DND-41 (cell line): Measurements from ENCODE around the gene PTPN1.
"Not testable (repeated sequence)": the region's sequence is repeated elsewhere in the genome, so short reads cannot be mapped to it uniquely, and the experiment has no call there.

Experiments used
- ATAC-seq: fragments of 200-7000 bp; cut with Tn5 transposase; 3 replicates; pipeline ENCODE4 v1.9.1; 2021; ENCODE audit warnings: low read depth; ENCODE audit not compliant: insufficient read depth
- DNase-seq: peaks from one replicate; pipeline ENCODE4 v3.0.0-alpha.2; 2020
- H2AFZ ChIP-seq: 2 replicates; pipeline ENCODE4 v1.6.0; 2012; ENCODE audit warnings: low read depth, low read length
- H3K27ac ChIP-seq: 2 replicates; pipeline ENCODE4 v1.5.1; 2012; ENCODE audit warnings: low read length, inconsistent platforms
- H3K27me3 ChIP-seq: fragments of 200-600 bp; sonication (generic); 2 replicates; pipeline ENCODE4 v1.6.0; 2012; ENCODE audit warnings: low read length, mild to moderate bottlenecking, inconsistent platforms; ENCODE audit not compliant: insufficient read depth, poor library complexity
- H3K36me3 ChIP-seq: 2 replicates; pipeline ENCODE4 v1.5.1; 2012; ENCODE audit warnings: low read length, inconsistent platforms; ENCODE audit not compliant: insufficient read depth
- H3K4me1 ChIP-seq: 2 replicates; pipeline ENCODE4 v1.5.1; 2012; ENCODE audit warnings: mild to moderate bottlenecking, low read length; ENCODE audit not compliant: insufficient read depth
- H3K4me2 ChIP-seq: 2 replicates; pipeline ENCODE4 v1.6.0; 2012; ENCODE audit warnings: mild to moderate bottlenecking, moderate library complexity, low read length, inconsistent platforms; ENCODE audit not compliant: insufficient read depth
- H3K4me3 ChIP-seq, 2 experiments: fragments of 200-600 bp in 1 of 2; shearing (Covaris generic) in 1 of 2; 2 replicates each; pipeline ENCODE4 v1.5.1; 2012 to 2016; ENCODE audit warnings: inconsistent platforms in 2 of 2, low read length in 2 of 2, mild to moderate bottlenecking in 2 of 2, low read depth in 1 of 2, moderate library complexity in 1 of 2
- H3K79me2 ChIP-seq: 2 replicates; pipeline ENCODE4 v1.6.0; 2012; ENCODE audit warnings: low read length, inconsistent platforms; ENCODE audit not compliant: insufficient read depth
- H3K9ac ChIP-seq: 2 replicates; pipeline ENCODE4 v1.6.0; 2012; ENCODE audit warnings: low read depth, mild to moderate bottlenecking, inconsistent platforms, low read length, moderate library complexity
- H3K9me3 ChIP-seq: 2 replicates; pipeline ENCODE4 v1.5.1; 2012; ENCODE audit warnings: low read length, moderate library complexity, mild to moderate bottlenecking, inconsistent platforms; ENCODE audit not compliant: insufficient read depth, severe bottlenecking
- H4K20me1 ChIP-seq: 2 replicates; pipeline ENCODE4 v1.6.0; 2012; ENCODE audit warnings: low read length; ENCODE audit not compliant: insufficient read depth
- CTCF ChIP-seq: IDR thresholded peaks from 2 replicates; pipeline ENCODE4 v1.5.1; 2012; ENCODE audit warnings: borderline replicate concordance, low read length, moderate library complexity, mild to moderate bottlenecking; ENCODE audit not compliant: poor library complexity, severe bottlenecking; ENCODE audit errors: extremely low read depth
- EZH2 ChIP-seq: IDR thresholded peaks from 3 replicates; pipeline ENCODE4 v1.6.1; 2012; ENCODE audit warnings: borderline replicate concordance, low read depth, mild to moderate bottlenecking, moderate library complexity, low read length, inconsistent platforms; ENCODE audit not compliant: severe bottlenecking

The PTPN1 gene

GRCh38 chr20:50538276-50538675, 28.1 kb downstream of the PTPN1 start:
- Histone ChIP-seq H3K36me3 (0 out of 2 replicates have a peak, but pooled peaks cover 4% of the 10 kb centered on the region), H4K20me1 (peaks cover 67% of the 10 kb centered on the region), H3K4me1 (no peaks in the 10 kb centered on the region), H3K9ac (no peak overlapping the region), H3K79me2 (peaks cover 90% of the 10 kb centered on the region), H3K27ac (no peak overlapping the region), H3K4me3 (no peak overlapping the region), H3K27me3 (no peaks in the 10 kb centered on the region), H2AFZ (no peak overlapping the region), H3K4me2 (no peak overlapping the region), H3K9me3 (no peaks in the 10 kb centered on the region)
- DNase-seq (no peak), ATAC-seq (no peak)
- TF ChIP-seq CTCF (no peak), EZH2 (no peak)

- not testable (repeated sequence) for H3K4me2 ChIP-seq, DNase-seq, H3K27me3 ChIP-seq, H3K9ac ChIP-seq, H3K4me1 ChIP-seq, ATAC-seq, H3K4me3 ChIP-seq, H3K36me3 ChIP-seq, H3K9me3 ChIP-seq, H2AFZ ChIP-seq, H3K27ac ChIP-seq
- peaks cover 89% of the 10 kb centered on the region for H3K79me2 ChIP-seq
- H4K20me1 ChIP-seq, result peaks cover 71% of the 10 kb centered on the region
Observed at GRCh38 chr20:50539798-50540197, 29.6 kb downstream of the PTPN1 start.

- no peaks in the 10 kb centered on the region for H3K9me3 ChIP-seq
- H2AFZ ChIP-seq, result no peak overlapping the region
- no peak overlapping the region for H3K4me3 ChIP-seq
- H3K36me3 ChIP-seq, result 0 out of 2 replicates have a peak, but pooled peaks cover 4% of the 10 kb centered on the region
- H3K9ac ChIP-seq, result no peak overlapping the region
- DNase-seq (no peak), ATAC-seq (no peak)
- H3K79me2 ChIP-seq, result peaks cover 87% of the 10 kb centered on the region
- H4K20me1 ChIP-seq, result peaks cover 69% of the 10 kb centered on the region
- no peaks in the 10 kb centered on the region for H3K4me1 ChIP-seq
- TF ChIP-seq EZH2, result no peak
- TF ChIP-seq CTCF, result no peak
- no peak overlapping the region for H3K27ac ChIP-seq
- no peak overlapping the region for H3K4me2 ChIP-seq
- H3K27me3 ChIP-seq, result no peaks in the 10 kb centered on the region
Observed at GRCh38 chr20:50540620-50541605, 30.7 kb downstream of the PTPN1 start.

GRCh38 chr20:50541606-50542041, 31.4 kb downstream of the PTPN1 start:
- Histone ChIP-seq H3K4me2 (no peak overlapping the region), H3K36me3 (0 out of 2 replicates have a peak, but pooled peaks cover 4% of the 10 kb centered on the region), H3K27me3 (no peaks in the 10 kb centered on the region), H4K20me1 (peaks cover 70% of the 10 kb centered on the region), H3K9me3 (no peaks in the 10 kb centered on the region), H3K9ac (no peak overlapping the region), H2AFZ (no peak overlapping the region), H3K4me3 (no peak overlapping the region), H3K27ac (no peak overlapping the region), H3K79me2 (peaks cover 88% of the 10 kb centered on the region), H3K4me1 (no peaks in the 10 kb centered on the region)
- TF ChIP-seq CTCF, result no peak
- no peak for TF ChIP-seq EZH2
- ATAC-seq, result no peak
- no peak for DNase-seq
